Gastroesophageal sphincter (tissue), 3 donors: ENCODE data around the gene AHDC1.

Experiments
- EP300 ChIP-seq: sonication (generic); formaldehyde crosslinking; IDR thresholded peaks from one replicate; pipeline ENCODE4 v1.6.1; 2017; ENCODE audit warnings: antibody characterized with exemption, mild to moderate bottlenecking
- POLR2A ChIP-seq, 2 donors: fragments of 450-650 bp; IDR thresholded peaks; one replicate each; pipeline ENCODE4 v1.6.1; 2017; ENCODE audit warnings: antibody characterized with exemption in 2 of 2, mild to moderate bottlenecking in 2 of 2, moderate library complexity in 1 of 2
- TF ChIP-seq, protein P1 (sequence below), 4 experiments: fragments of 200-600 bp in 2 of 4; fragments of 450-650 bp in 2 of 4; sonication (generic) in 1 of 4; IDR thresholded peaks; one replicate each; pipeline ENCODE4 v1.5.1; 2017 to 2019; ENCODE audit warnings: antibody characterized with exemption in 4 of 4, mild to moderate bottlenecking in 2 of 4, moderate library complexity in 2 of 4

DNA sequence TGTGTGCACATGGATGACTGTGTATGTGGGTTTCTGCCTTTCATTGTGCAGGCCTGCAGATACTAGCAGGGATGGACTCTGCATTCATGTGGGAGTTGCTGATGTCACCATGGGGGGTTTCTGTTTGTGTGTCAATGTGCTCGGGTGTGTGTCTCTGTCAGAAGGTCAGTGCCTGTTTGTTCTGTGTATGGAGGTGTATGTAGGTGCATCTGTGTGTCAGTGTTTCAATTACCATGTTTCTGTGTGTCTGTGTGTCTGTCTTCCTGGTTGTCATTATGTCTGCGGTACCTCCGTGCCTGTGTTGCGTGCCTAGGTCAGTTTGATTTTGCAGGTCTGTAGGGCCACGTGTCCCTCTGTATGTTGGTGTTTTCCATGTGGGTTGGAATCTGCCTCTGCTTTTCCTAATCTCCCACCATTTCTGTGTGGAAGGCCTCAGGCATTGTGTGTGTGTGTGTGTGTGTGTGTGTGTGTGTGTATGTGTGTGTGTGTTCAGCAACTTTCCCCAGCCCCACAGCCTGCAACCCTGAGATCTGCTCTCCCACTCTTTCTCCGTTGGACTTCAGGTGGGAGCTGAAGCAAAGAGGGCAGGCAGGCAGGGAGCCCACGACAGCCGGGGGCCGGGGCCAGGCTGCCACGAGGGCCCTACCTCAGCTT is 77.2 kb downstream of the AHDC1 start:
- TF ChIP-seq, protein P1, sequence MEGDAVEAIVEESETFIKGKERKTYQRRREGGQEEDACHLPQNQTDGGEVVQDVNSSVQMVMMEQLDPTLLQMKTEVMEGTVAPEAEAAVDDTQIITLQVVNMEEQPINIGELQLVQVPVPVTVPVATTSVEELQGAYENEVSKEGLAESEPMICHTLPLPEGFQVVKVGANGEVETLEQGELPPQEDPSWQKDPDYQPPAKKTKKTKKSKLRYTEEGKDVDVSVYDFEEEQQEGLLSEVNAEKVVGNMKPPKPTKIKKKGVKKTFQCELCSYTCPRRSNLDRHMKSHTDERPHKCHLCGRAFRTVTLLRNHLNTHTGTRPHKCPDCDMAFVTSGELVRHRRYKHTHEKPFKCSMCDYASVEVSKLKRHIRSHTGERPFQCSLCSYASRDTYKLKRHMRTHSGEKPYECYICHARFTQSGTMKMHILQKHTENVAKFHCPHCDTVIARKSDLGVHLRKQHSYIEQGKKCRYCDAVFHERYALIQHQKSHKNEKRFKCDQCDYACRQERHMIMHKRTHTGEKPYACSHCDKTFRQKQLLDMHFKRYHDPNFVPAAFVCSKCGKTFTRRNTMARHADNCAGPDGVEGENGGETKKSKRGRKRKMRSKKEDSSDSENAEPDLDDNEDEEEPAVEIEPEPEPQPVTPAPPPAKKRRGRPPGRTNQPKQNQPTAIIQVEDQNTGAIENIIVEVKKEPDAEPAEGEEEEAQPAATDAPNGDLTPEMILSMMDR (IDR thresholded peaks at IDR 0.05), result no peak
- TF ChIP-seq POLR2A (IDR thresholded peaks at IDR 0.05) (no peak), EP300 (no peak)
